ENCODE results near the gene SORBS2. TPM values are rescaled to one million over a fixed set of nuclear protein-coding genes. Genes with fewer than 3 reads are reported as not detected.

Gene SORBS2
- polyA plus RNA-seq, 1 donor from 2014 or later = 46.0 TPM

- no peak overlapping the region for H2AFZ ChIP-seq (ENCODE audit: low read depth, low read length)
- no peaks in the 10 kb centered on the region for H4K20me1 ChIP-seq (ENCODE audit: insufficient read depth)
- no peaks in the 10 kb centered on the region for H3K79me2 ChIP-seq (replicated peaks; ENCODE audit: insufficient read depth, low read length)
- no peak for TF ChIP-seq REST (IDR thresholded peaks at IDR 0.05; ENCODE audit: borderline replicate concordance)
- TF ChIP-seq EP300 (conservative IDR thresholded peaks at IDR 0.05; ENCODE audit: poor library complexity, severe bottlenecking) = no peak
- TF ChIP-seq SMC3 (conservative IDR thresholded peaks at IDR 0.05; ENCODE audit: poor library complexity) = no peak
- TF ChIP-seq MXI1 (conservative IDR thresholded peaks at IDR 0.05; ENCODE audit: poor library complexity, severe bottlenecking) = no peak
- no peak for TF ChIP-seq POLR2AphosphoS5 (IDR thresholded peaks at IDR 0.05)
- TF ChIP-seq CTCF (IDR thresholded peaks at IDR 0.05; ENCODE audit: poor library complexity, severe bottlenecking) = no peak
- no peak for TF ChIP-seq RAD21 (conservative IDR thresholded peaks at IDR 0.05)
- no peak for TF ChIP-seq EZH2 (IDR thresholded peaks at IDR 0.05; ENCODE audit: borderline replicate concordance, insufficient read depth, low read length, poor library complexity, severe bottlenecking)
- TF ChIP-seq TAF1 (IDR thresholded peaks at IDR 0.05; ENCODE audit: low read depth) = no peak
- no peaks in the 10 kb centered on the region for H3K27me3 ChIP-seq (ENCODE audit: insufficient read depth, low read depth, low read length)
- no peak overlapping the region for H3K9ac ChIP-seq (ENCODE audit: low read length)
- H3K9me3 ChIP-seq (ENCODE audit: low read length) = no peaks in the 10 kb centered on the region
- no peaks in the 10 kb centered on the region for H3K9me2 ChIP-seq (ENCODE audit: insufficient read depth, low read length)
- H3K36me3 ChIP-seq (ENCODE audit: insufficient read depth, low read length) = no peaks in the 10 kb centered on the region
- H3K4me3 ChIP-seq (ENCODE audit: low read length) = no peak overlapping the region
- no peaks in the 10 kb centered on the region for H3F3A ChIP-seq (ENCODE audit: insufficient read depth, low read length, poor library complexity, severe bottlenecking)
- H3K4me2 ChIP-seq (ENCODE audit: low read length) = no peak overlapping the region
- H3K27ac ChIP-seq (ENCODE audit: low read length) = no peak overlapping the region
These were observed 24.5 kb upstream of the SORBS2 start for GRCh38 chr4:185836241-185837084.

GRCh38 chr4:185835814-185836213 lies 23.8 kb upstream of the SORBS2 start:
- Histone ChIP-seq H3K27ac (ENCODE audit: low read length) (no peak overlapping the region), H3K9ac (ENCODE audit: low read length) (no peak overlapping the region), H3K4me2 (ENCODE audit: low read length) (no peak overlapping the region)

More at GRCh38 chr4:185835814-185836213, 23.8 kb upstream of the SORBS2 start:
- H3K9me2 ChIP-seq (ENCODE audit: insufficient read depth, low read length) = no peaks in the 10 kb centered on the region
- H3K27me3 ChIP-seq (ENCODE audit: insufficient read depth, low read depth, low read length) = no peaks in the 10 kb centered on the region
- H3K79me2 ChIP-seq (replicated peaks; ENCODE audit: insufficient read depth, low read length) = no peaks in the 10 kb centered on the region
- TF ChIP-seq POLR2AphosphoS5 (IDR thresholded peaks at IDR 0.05) (no peak), REST (IDR thresholded peaks at IDR 0.05; ENCODE audit: borderline replicate concordance) (no peak), MXI1 (conservative IDR thresholded peaks at IDR 0.05; ENCODE audit: poor library complexity, severe bottlenecking) (no peak), CTCF (IDR thresholded peaks at IDR 0.05; ENCODE audit: poor library complexity, severe bottlenecking) (no peak)
- no peaks in the 10 kb centered on the region for H3F3A ChIP-seq (ENCODE audit: insufficient read depth, low read length, poor library complexity, severe bottlenecking)
- H2AFZ ChIP-seq (ENCODE audit: low read depth, low read length) = no peak overlapping the region
- H3K36me3 ChIP-seq (ENCODE audit: insufficient read depth, low read length) = no peaks in the 10 kb centered on the region
- H3K4me3 ChIP-seq (ENCODE audit: low read length) = no peak overlapping the region
- H3K9me3 ChIP-seq (ENCODE audit: low read length) = no peaks in the 10 kb centered on the region
- H4K20me1 ChIP-seq (ENCODE audit: insufficient read depth) = no peaks in the 10 kb centered on the region
